Transverse colon (tissue), 4 donors: Measurements from ENCODE around the gene CCDC69. TPM values are rescaled to one million over a fixed set of nuclear protein-coding genes. Genes with fewer than 3 reads are reported as not detected.

Source experiments
- DNase-seq: peaks from one replicate; pipeline ENCODE4 v3.0.0-alpha.2; 2019
- H3K27ac ChIP-seq, 4 donors: fragments of 200-600 bp; sonication (generic); 2 replicates each; pipeline ENCODE4 v1.5.1; 2016 to 2018; ENCODE audit warnings: inconsistent platforms in 4 of 4
- H3K27me3 ChIP-seq: fragments of 200-600 bp; sonication (generic); 2 replicates; pipeline ENCODE4 v1.5.1; 2017; ENCODE audit warnings: inconsistent platforms
- H3K36me3 ChIP-seq, 4 donors: fragments of 200-600 bp; sonication (generic); 2 replicates each; pipeline ENCODE4 v1.5.1; 2017 to 2019; ENCODE audit warnings: inconsistent platforms in 4 of 4
- H3K4me1 ChIP-seq, 4 donors: fragments of 200-600 bp; sonication (generic); 2 replicates each; pipeline ENCODE4 v1.5.1; 2017 to 2020; ENCODE audit warnings: inconsistent platforms in 4 of 4
- H3K4me3 ChIP-seq, 4 donors: fragments of 200-600 bp; sonication (generic); 1 replicate in 1 of 4; 2 replicates in 3 of 4; pipeline versions ENCODE4 v1.5.1 to v1.6.1; 2017 to 2019; ENCODE audit warnings: inconsistent platforms in 4 of 4
- H3K9me3 ChIP-seq, 2 donors: fragments of 200-600 bp; sonication (generic); 2 replicates each; pipeline ENCODE4 v1.5.1; 2017 to 2019; ENCODE audit warnings: inconsistent platforms in 2 of 2
- CTCF ChIP-seq, 5 experiments: fragments of 200-600 bp in 3 of 5; fragments of 450-650 bp in 2 of 5; sonication (generic) in 3 of 5; IDR thresholded peaks; 1 replicate in 2 of 5; 2 replicates in 3 of 5; pipeline ENCODE4 v1.5.1; 2016 to 2017; ENCODE audit warnings: antibody characterized with exemption in 5 of 5, inconsistent platforms in 3 of 5, mild to moderate bottlenecking in 2 of 5, moderate library complexity in 1 of 5
- EP300 ChIP-seq: sonication (generic); formaldehyde crosslinking; IDR thresholded peaks from one replicate; pipeline ENCODE4 v1.6.1; 2017; ENCODE audit warnings: antibody characterized with exemption, low read depth
- POLR2A ChIP-seq: fragments of 450-650 bp; IDR thresholded peaks from one replicate; pipeline ENCODE4 v1.6.1; 2016; ENCODE audit warnings: antibody characterized with exemption, mild to moderate bottlenecking, moderate library complexity
- POLR2AphosphoS5 ChIP-seq, 3 donors: sonication (generic); formaldehyde crosslinking; IDR thresholded peaks; one replicate each; pipeline ENCODE4 v1.6.1; 2016; ENCODE audit warnings: antibody characterized with exemption in 3 of 3
- WGBS, 2 donors: methylation state at CpG; one replicate each; pipeline ENCODE4 v1.1.5; 2018; ENCODE audit warnings: low coverage in 1 of 2; 5-methylcytosine and 5-hydroxymethylcytosine counted together
- in situ Hi-C, 4 donors: fragments of 200-750 bp; cut with MboI; loops; one replicate each; pipeline versions ENCODE4 v1.15.0 to v1.15.1; 2017; ENCODE audit warnings: low sequenced_read_pairs in 3 of 4, low pct_ligation_motif_present in 1 of 4, low pct_unique_long_range_greater_than_20kb in 1 of 4
- intact Hi-C: fragments of 100-400 bp; cut with DNase I; formaldehyde crosslinking; loops from one replicate; pipeline ENCODE4 v1.15.1; 2023; ENCODE audit warnings: low total_unique reads
- total RNA-seq, 4 donors: library from RNA; depleted of rRNA; stranded (reverse); fragments of >200 nt; gene quantifications; one replicate each; pipeline ENCODE4 v1.1.0, GENCODE V29; 2016

Gene CCDC69
- total RNA-seq, 4 donors from 2014 or later = 37.7 to 89.2 (median 62.1) TPM

- no peak for TF ChIP-seq POLR2AphosphoS5 (IDR thresholded peaks at IDR 0.05)
- TF ChIP-seq EP300 = no peak
- TF ChIP-seq POLR2A = no peak
- no peak for TF ChIP-seq CTCF (IDR thresholded peaks at IDR 0.05)
- intact Hi-C loops (no loop called here), in situ Hi-C loops (no loop called here)
- no peaks in the 10 kb centered on the region for H3K27me3 ChIP-seq
- H3K9me3 ChIP-seq = no peaks in the 10 kb centered on the region
- WGBS, 2 donors = 70 to 83% methylated on average over 5 of the region's 5 CpGs
- peaks cover 8 to 36% (median 18%) of the 10 kb centered on the region in 4 donors for H3K4me1 ChIP-seq
- peak; percentile 19 for DNase-seq
- H3K36me3 ChIP-seq = no peaks in the 10 kb centered on the region
- no peak overlapping the region for H3K4me3 ChIP-seq
- H3K27ac ChIP-seq = peak overlapping the region in 2 of 4 donors; percentile 19 to 81
Measured at GRCh38 chr5:151251001-151251551, 27.2 kb upstream of the CCDC69 start.

- H3K27ac ChIP-seq = no peak overlapping the region
Measured at GRCh38 chr5:151250346-151251000, 26.6 kb upstream of the CCDC69 start.

GRCh38 chr5:151249281-151249680 is 25.4 kb upstream of the CCDC69 start:
- in situ Hi-C loops (no loop called here), intact Hi-C loops (no loop called here)
- Histone ChIP-seq H3K36me3 (no peaks in the 10 kb centered on the region), H3K4me3 (no peak overlapping the region), H3K4me1 (peaks cover 7 to 24% (median 14%) of the 10 kb centered on the region in 4 donors), H3K27me3 (no peaks in the 10 kb centered on the region), H3K9me3 (no peaks in the 10 kb centered on the region), H3K27ac (no peak overlapping the region)
- WGBS, 2 donors = 80 to 89% methylated on average over 5 of the region's 5 CpGs
- TF ChIP-seq EP300 = no peak
- DNase-seq = no peak

More at GRCh38 chr5:151250346-151251000, 26.6 kb upstream of the CCDC69 start:
- TF ChIP-seq CTCF (IDR thresholded peaks at IDR 0.05) (no peak), POLR2AphosphoS5 (IDR thresholded peaks at IDR 0.05) (no peak), POLR2A (no peak), EP300 (no peak)
- in situ Hi-C loops (no loop called here), intact Hi-C loops (no loop called here)
- H3K27me3 ChIP-seq = no peaks in the 10 kb centered on the region
- H3K9me3 ChIP-seq = no peaks in the 10 kb centered on the region
- 89 to 91% methylated on average over 9 to 10 of the region's 10 CpGs for whole genome bisulfite sequencing, 2 donors
- no peak for DNase-seq
- no peaks in the 10 kb centered on the region for H3K36me3 ChIP-seq
- peaks cover 8 to 34% (median 18%) of the 10 kb centered on the region in 4 donors for H3K4me1 ChIP-seq
- no peak overlapping the region for H3K4me3 ChIP-seq

- intact Hi-C loops (no loop called here), in situ Hi-C loops (no loop called here)
- TF ChIP-seq POLR2A = no peak
- TF ChIP-seq EP300 = no peak
- no peak for TF ChIP-seq CTCF (IDR thresholded peaks at IDR 0.05)
- no peak for TF ChIP-seq POLR2AphosphoS5 (IDR thresholded peaks at IDR 0.05)
- H3K27me3 ChIP-seq = no peaks in the 10 kb centered on the region
- DNase-seq = no peak
- H3K4me1 ChIP-seq = peaks cover 1 to 17% (median 9%) of the 10 kb centered on the region in 4 donors
- no peak overlapping the region for H3K4me3 ChIP-seq
- WGBS, 2 donors = 51% methylated on average over 2 of the region's 2 CpGs; no CpG with 5 or more reads in 1 of the 2 donors
- no peaks in the 10 kb centered on the region for H3K9me3 ChIP-seq
- H3K27ac ChIP-seq = no peak overlapping the region
- no peaks in the 10 kb centered on the region for H3K36me3 ChIP-seq
Measured at GRCh38 chr5:151248651-151249050, 24.8 kb upstream of the CCDC69 start.
